Measurements from ENCODE around the gene CSK.

The CSK gene

DNA sequence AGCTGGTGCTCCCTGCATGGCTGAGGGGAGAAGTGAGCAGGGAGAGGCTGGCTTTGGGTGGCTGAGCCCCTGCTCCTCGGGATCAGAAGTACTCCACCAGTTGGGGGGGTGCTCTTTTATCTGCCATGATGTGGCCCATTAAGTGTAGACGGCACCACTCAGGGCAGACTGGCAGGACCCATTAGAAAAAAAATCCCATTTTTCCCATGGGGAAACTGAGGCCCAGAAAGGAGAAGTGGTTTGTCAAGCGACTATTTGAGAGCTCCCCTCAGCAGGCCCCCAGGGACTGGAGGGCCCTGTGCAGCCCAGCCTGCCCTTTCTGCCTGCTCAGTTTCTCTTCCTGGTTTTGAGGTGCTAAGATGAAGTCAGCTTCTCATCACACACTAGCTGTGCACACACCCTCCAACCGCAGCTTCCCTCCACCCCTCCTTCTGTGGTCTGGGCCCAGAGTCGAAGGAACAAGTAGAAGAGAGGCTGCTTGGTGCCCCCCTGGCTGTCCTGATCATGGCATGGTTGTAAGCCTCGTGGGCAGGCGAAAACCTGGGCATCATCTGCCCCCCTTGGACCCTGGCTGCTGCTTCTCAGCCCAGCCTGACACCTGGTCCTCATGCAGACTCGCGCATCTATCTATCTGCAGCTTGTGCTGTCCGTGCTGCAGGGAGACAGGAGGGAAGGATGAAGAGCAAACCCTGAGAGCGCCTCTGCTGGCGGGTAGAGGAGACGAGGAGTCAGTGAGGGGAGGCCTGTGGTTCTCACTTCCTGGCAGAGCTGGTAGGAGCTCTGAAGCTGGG lies 5.6 kb downstream of the CSK start:
- peak; percentile 92 for DNase-seq (ENCODE audit: low read depth in 2 of 2)

DNA sequence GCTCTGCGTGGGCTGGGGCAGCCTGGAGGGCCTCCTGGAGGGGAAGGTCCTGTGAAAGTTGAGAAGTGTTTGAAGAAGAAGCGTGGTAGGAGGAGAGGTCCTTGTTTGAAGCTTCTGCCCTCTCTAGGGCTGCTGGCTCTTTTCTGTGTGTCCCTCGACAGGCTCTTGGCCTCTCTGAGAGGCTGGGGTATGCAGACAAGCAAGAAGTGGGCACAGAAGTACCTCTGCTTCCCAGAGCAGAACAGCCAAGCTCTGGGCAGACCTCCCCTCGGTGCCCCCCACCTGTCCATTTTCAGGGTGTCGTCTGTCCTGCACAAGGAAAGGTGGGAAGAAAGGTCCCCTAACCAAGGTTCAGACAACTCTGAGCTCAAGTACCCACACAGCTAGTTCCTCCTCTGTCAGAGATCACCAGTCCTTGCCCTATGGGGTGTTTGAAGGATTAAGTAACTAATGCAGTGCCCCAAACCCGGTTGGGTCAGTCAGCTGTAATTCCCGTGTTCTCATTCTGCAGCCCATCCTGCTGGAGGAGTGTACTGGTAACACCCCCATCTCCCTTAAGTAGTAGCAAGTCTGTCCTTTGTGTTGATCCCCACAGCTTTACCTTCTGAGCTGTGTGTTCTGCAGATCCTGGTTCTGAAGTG lies 6.3 kb downstream of the CSK start:
- DNase-seq (ENCODE audit: low read depth in 2 of 2): no peak

DNA sequence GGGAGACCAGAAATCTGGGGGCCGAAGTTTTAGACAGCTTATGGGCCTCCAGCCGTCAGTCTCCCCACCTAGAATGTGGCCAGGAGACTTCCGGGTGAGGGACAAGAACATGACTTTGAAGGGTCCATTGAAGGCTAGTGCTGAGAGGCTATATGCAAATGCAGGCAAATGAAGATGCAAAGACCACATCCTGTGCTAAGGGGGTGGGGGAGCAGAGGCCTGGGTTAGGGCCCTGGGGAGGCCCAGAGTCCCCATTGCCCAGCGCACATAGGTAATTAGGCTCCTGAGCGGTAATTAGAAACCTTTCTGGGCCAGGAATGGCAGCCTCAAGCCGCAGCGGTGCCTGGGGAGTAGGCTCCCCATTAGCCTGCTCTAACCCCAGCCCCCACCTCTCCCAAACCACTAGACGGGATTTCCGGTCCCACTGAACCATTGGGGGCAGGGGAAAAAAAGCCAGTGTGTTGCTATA lies 6.8 kb downstream of the CSK start:
- no peak for DNase-seq (ENCODE audit: low read depth in 2 of 2)

DNA sequence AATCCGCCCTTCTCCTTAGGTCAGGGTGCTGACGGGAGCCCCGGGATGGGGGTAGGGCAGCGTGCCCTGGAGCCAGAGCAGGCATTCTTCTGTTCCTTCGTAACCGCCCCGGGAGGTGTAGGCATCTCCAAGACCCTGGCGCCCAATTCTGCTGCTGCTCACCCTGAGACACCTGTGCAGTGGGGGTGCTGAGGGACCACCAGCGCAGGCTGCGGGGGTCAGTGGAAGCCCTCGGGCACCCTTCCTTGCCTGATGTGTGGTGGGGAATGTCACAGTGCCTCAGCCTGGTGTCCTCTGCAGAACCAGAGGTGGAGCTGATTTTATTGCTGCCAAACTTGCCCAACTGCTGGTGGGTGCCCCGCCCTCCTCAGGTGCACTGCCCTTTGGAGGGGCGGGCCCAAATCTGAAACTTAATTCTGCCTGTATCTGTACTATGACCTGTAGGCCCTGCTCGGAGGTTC lies 7.3 kb downstream of the CSK start:
- no peak for DNase-seq (ENCODE audit: low read depth in 2 of 2)

DNA sequence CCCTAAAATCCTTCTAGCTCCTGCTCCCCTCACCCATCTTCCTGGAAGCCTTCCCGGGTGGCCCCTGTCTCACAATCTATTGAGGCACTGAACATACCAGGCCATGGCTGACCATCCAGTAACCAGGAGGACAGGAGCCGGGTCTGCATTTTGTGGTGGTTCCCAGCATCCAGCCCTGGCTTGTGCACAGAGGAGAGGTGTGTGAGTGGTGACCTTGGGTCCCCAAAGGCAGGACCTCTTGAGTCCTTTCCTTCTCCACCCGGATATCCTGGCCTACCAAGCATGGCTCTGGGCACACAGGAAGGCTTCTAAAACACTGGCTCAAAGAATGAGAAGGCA lies 7.8 kb downstream of the CSK start:
- no peak for DNase-seq (ENCODE audit: low read depth in 2 of 2)

DNA sequence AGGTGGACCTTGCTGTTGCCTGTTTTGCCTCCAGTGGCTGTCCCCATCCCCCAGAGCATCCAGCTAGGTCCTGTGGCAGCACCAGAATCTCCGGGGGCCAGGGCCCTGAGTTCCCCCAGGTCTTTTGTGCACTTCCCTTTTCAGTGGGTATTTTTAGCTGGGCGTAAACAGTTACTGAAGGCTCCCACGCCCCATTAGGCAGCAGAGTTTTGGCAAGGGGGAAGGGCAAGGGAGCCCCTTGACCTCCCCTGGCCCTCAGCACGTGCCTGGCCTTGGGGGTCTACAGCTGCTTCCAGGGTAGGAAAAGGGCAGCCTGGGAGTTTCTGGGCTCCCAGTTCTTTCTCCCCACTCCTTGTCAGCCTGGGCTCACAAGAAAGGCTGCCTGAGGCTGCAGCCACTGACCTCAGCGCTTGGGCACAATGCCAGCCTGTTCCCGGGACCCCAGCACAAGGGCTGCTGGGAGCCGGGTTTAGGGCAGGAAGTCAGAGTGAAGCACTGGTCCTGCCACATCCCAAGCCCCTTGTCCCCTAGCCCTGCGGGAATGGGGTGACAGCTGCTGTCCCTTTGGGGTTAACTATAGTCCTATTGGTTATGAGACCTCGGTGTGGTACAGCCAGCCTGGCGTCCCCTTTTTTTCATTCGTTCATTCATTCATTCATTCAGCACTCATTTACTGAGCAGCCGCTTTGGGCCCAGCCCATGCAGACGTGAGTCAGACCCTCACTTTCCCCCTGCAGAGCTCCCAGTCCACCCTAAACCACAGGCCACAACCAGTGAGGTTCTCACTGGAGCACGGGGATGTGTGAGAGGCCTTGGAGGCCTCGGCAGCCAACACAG lies 8.4 kb downstream of the CSK start:
- no peak for DNase-seq (ENCODE audit: low read depth in 2 of 2)

DNA sequence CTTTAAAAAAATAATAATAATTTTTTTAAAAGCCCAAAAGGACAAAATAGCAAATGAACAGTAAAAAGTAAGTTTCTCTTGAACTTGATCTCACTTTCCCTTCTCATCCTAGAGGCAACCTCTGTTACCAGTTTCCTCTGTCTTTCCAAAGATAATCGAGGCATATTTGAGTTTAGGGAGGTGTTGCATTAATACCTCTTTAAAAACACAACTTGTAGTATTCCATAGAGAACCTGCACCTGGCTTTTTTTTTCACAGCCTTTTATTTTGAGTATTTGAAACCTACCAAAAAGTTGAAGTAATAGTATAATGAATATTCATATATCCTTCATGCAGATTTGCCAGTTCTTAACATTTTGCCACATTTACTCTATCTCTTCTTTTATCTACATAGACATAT lies 9.1 kb downstream of the CSK start:
- DNase-seq (ENCODE audit: low read depth in 2 of 2): no peak

DNA sequence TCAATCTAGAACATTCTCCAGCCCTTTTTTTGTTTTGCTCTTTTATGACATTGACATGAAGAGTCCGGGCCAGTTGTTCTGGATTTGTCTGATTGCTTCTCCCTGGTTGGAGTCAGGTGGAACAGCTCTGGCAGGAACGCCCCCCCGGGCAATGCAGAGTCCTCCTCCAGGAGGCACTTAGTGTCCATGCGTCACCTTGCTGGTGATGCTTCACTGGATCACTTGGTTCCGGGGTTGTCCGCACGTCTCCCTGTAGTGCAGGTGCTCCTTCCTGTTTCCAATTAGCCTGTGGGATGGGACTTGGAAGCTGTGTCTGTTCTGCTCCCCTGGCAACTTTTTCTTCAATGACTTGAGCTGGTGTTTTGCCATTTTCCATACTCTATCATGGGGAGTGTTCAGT lies 9.8 kb downstream of the CSK start:
- DNase-seq (ENCODE audit: low read depth in 2 of 2): no peak

DNA sequence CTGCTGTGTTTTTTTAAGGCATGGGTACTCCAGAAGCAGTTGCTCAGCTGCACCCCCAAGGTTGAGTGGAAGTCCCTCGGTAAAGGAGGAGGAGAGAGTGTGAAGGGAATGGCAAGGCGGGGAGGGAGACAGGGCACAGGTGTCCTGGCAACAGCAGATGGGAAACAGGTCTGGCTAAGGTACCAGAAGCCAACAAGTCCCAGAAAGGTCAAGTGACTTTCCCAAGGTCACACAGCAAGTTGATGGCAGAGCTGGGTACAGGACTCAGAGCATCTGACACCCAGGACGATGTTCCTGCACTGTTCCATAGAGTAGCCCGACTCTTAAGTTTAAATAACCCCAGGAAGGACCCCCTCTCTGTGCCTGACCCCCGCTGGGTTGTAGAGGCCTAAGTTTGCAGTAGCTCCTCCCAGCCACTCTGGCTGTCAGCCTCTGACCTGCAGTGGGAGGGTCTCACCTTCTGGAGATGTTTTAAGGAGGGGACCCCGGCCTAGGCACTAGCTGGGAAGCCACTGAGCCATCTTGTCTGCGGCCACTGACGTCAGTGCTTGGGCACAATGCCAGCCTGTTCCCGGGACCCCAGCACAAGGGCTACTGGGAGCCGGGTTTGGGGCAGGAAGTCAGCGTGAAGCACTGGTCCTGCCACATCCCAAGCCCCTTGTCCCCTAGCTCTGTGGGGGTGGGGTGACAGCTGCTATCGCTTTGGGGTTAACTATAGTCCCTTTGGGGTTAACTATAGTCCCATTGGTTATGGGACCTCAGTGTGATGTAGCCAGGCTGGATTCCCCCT lies 10.5 kb downstream of the CSK start:
- DNase-seq (ENCODE audit: low read depth in 2 of 2): no peak

DNA sequence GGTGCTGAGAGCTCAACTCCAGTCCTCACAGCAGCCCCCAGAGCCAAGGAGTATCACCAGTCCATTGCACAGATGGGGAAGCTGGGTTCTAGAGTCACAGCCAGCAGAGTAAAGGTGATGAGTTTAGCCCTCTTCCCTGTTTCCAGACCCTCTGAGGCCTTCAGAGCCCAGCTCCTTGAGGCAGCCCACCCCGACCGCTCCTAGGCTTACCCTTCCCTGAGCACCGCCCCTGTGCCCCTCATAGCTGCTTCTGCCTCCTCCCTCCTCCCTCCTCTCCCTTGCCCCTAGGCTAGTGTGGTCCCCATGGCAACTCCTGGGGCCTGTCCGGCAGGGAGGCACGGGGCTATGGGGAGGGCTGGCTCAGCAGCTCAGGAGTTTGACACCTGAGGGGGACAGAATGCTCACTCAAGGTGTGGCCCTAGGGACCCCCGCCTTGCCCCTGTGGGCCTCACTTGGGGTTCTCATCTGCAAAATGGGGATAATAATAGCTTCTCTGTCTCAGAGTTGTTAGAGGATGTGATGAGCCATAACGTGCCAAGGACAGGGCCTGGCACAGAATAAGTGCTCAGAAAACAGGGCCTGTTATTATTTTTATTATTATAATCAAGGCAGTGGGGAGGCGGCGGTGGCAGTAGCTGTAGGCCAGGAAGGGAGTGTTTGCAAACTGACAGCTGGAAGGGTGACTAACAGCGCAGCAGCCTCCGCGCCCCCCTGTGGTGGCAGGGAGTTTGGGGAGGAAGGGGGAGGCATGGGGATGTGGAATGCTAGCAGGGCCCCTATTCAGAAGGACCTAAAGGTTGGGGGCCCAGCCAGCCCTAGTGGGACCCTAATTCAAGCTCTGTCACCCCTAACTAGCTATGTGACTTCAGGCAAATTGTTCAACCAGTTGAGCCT lies 11.5 kb downstream of the CSK start:
- no peak for DNase-seq (ENCODE audit: low read depth in 2 of 2)

DNA sequence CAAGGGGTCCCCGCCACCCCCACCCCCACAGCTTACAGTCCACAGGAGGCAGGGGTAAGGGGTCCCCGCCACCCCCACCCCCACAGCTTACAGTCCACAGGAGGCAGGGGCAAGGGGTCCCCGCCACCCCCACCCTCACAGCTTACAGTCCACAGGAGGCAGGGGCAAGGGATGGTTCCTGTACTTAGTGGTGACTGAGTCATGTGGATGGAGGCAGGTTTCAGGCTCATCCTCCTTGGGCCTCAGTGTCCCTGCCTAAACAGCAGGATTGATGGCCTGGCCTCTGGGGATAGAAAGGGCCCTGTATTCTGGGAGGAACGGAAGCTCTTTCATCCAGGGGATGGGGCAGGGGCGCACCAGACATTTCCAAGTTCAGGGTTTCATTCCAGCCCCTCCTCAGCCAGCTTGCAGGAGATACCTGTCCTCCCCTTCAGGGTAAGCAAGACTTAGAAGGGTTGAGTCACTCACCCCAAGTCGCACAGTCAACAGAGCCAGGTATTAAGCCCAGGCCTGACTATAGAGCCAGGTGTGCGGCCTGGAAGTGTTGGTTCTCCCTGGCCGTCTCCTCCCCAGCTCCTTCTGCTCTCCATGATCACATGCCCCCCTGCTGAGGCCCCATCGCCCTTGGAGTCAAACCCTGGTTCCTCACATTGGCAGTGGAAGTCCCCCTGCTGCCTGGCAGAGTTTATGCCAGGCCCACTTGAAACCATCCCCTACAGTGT lies 12.5 kb downstream of the CSK start:
- no peak for DNase-seq (ENCODE audit: low read depth in 2 of 2)

DNA sequence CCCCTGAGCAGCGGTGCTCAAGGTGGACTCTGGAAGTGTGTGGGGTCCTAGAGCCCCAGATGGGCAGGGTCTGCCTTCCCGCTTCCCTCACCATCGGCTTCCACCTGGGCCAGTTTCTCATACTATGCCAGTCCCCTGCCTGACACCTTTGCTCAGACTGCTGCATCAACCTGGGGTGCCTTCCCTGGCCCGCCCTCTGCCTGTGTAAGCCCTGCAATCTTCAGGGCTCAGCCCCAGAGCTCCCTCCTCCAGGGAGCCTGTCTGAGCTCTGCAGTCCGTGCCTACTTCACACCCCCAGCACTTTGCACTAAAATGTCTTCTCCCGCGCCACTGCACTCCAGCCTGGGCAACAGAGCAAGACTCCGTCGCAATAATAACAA lies 13.1 kb downstream of the CSK start:
- no peak for DNase-seq (ENCODE audit: low read depth in 2 of 2)

DNA sequence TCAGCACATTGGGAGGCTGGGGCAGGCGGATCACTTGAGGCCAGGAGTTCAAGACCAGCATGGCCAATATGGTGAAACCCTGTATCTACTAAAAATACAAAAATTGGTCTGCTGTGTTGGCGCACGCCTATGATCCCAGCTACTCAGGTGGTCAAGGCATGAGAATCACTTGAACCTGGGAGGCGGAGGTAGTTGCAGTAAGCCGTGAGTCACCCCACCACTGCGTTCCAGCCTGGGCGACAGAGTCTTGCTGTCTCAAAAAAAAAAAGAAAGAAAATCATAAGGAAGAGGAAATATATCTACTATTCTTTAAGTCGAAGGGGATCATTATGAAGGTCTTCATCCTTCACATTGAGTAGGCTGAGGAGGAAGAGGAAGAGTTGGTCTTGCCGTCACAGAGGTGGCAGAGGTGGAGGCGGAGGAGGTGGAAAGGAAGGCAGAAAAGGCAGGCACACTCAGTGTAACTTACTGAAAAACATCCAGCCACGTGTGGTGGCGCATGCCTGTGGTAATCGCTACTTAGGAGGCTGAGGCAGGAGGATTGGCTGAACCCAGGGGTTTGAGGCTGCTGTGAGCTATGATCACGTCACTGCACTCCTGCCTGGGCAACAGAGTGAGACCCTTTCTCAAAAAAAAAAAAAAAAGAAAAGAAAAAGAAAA lies 14.2 kb downstream of the CSK start:
- no peak for DNase-seq (ENCODE audit: low read depth in 2 of 2)

DNA sequence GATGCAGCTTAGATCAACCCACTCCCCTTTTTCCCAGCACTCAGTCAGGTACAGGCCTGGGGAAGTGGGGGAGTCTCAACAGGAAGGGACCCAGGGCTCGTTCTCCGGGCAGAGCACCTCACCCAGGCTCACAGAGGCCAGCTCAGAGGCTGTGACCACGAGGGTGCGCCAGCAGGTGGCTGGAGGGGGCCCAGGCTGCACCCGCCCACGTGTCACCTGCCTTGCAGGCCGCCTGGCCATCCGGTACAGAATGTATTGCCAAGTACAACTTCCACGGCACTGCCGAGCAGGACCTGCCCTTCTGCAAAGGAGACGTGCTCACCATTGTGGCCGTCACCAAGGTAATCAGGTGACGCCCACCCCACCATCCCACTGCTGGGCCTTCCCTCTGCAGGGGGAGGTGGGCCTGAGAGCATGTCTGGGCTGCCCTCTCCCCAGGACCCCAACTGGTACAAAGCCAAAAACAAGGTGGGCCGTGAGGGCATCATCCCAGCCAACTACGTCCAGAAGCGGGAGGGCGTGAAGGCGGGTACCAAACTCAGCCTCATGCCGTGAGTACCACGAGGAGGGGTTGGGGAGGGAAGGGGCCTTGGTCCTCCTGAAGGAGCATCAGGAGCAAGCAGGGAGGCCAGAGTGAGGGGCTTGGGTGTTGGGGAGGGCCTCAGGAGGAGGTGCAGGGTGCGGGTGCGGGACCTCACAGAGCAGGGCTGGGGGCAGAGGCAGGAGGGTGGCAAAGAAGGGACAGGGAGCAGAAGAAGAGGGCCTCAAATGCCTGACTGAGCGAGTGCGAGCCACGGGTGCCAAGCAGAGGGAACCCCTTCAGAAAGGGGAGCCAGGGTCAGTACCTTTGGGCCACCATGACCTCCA lies 16.7 kb downstream of the CSK start:
- no peak for DNase-seq (ENCODE audit: low read depth in 2 of 2)

DNA sequence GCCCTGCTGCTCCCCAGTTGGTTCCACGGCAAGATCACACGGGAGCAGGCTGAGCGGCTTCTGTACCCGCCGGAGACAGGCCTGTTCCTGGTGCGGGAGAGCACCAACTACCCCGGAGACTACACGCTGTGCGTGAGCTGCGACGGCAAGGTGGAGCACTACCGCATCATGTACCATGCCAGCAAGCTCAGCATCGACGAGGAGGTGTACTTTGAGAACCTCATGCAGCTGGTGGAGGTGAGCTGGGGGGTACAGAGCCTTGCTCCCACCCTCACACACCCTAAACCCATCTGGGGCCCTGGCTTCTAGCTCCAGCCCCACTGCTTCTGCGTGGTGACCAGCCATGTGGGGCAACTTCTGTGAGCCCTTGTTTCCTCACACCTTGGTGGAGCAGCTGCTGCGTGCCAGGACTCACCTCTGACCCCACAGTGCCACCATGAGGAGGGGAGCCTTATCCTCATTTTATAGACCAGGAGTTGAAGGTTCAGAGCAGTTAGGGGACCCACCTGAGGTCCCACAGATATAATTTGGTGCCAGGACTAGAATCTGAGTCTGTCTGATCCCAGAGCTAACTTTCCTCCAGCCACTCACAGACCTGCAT lies 17.5 kb downstream of the CSK start:
- no peak for DNase-seq (ENCODE audit: low read depth in 2 of 2)

DNA sequence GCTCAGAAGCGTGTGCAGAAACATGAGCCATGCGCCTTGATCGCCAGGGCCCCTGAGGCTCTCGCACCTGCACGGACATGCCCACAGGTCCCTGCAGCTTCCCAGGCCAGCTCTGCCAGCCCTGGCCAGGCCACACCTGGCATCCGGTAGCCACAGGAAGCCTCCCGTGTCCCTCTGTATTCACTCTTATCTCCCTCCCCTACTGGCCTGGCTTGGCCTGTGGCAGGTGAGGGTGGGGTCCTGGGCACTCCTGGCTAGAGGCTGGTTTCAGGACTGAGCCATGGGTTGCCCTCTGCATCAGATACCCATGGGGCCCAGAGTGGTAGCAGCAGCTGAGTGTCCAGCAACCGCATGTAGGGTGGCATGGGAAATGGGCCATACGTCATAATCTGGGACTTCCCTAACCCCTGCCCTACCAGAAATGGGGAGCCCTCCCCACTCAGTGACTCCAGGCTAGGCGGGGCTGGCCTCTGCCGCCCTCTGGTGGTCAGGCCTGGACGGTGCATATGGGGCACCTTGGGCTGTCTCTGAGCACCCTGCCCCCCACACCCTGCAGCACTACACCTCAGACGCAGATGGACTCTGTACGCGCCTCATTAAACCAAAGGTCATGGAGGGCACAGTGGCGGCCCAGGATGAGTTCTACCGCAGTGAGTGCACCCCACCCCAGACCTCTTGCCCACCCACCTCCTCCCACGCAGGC lies 18.1 kb downstream of the CSK start:
- DNase-seq (ENCODE audit: low read depth in 2 of 2): peak; percentile 73 to 81

DNA sequence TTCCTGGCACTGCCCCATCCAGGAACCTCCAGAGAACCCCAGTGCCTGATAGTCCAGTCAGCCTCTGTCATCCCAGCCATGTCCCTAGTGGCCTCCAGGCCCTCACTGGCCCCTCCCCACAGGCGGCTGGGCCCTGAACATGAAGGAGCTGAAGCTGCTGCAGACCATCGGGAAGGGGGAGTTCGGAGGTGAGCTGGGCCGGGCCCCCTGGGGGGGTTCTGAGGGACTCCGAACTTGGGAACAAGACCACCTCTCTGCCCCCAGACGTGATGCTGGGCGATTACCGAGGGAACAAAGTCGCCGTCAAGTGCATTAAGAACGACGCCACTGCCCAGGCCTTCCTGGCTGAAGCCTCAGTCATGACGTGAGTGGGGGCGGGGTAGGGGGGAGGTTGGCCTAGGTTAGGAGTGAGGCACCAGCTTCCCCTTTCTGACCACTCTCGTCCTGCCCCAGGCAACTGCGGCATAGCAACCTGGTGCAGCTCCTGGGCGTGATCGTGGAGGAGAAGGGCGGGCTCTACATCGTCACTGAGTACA lies 18.7 kb downstream of the CSK start:
- no peak for DNase-seq (ENCODE audit: low read depth in 2 of 2)
